Measurements from ENCODE around the gene ASAP3.

Gene ASAP3

DNA sequence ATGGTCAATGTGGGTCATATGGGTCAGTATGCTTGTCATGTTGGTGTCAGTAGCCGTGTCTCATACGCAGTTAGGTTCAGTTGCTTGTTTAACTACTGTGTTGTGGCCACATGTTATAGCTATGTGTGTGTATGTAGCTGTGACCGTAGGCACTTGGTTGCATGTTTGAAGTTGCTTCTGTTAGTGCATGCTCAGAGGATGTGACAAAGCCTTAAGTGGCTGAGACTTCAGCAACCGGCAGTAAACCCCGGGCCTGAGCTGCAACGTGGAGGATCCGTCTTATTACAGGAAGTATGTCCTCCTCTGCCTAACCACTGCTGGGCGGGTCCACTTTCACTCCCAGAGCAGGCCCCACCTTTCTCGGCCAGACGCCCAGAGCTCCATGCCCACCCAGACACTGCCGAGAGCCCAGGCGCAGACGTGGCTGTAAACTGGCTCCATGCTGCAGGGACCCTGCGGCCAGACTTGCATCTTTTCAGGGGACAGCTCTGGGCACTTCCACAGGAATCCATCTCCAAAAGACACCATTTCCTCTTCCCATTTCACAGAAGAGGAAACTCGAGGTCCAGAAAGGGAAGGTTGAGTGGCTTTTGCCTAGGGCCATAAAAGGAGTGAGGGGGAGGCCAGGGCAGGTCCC, 61.6 kb downstream of the ASAP3 start:
- DNase-seq: no peak

DNA sequence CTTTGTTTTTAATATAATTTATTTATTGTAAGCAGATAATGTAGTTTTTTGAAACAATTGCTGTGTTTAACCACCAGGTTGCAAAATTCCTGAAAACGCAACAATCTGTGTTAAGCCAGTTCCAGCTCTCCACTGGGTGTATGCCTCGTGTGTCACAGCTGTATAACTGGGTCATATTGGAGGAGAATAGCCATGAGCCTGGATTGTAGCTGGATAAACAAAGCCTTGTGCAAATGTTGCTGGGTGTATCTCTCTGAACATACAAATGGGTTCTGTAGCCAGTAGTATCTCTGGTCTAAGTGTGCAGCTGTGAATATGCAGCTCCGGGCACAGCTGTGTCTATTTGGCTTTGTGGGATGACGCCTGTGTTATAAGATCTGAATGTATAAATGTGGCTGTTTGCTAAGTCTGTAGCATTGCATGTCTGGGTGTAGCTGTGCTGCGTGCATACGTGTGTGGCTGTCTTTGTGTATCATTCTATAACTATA, 62.2 kb downstream of the ASAP3 start:
- no peak for DNase-seq

DNA sequence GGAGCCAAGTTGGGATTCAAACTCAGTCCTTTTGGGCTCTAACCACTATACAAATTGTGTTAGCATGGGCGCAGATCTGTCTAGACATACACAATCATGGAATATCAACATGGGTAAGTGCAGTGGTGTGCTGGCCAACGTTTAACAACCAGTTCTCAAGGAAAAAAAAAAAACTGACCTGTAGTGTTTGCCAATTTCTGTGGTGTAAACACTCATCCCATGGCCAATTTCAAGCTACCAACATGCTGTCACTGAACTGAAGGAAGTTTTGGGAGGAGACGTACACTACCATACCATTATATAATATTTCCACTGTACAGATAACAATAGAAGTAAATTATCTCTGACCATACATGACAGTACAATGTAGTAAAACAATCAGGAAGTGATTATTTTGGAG, 62.6 kb downstream of the ASAP3 start:
- DNase-seq: no peak

DNA sequence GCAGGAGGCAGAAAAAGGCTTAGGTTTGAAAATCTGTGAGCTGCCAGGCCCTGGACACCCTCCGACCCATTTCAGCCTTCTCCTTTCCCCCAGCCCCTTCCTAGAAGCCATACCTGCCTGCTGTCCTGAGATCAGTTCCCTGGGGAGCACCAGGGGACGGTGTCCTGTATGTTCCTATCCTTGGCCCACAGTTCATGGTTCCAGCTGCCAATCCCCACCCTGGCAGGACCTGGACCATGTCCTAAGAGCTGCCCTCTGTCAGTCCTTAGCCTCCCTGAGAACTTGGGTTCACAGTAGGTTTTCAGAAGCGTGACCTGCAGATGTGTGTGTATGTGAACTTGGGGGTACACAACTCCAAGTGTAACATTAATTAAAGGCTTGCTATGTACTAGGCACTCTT, 63.2 kb downstream of the ASAP3 start:
- DNase-seq: no peak

DNA sequence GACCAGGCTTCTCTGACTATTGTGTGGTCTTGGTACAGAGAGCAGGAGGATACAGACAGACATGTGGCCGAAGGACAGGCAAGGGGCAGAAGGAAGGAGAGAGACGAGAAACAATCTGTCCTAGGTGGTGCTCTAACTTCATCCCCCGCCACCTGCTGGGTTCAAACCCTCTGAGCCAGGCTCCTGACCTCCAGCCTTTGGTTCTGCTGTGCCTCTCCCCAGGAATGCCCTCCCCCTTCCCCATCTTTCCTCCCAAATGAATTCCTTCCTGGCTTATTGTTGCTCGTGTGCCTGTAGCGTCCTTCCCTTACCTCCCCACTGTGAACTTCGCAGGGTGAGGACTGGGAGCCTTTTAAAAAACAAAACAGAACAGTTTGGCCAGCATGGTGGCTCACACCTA, 64.8 kb downstream of the ASAP3 start:
- no peak for DNase-seq

DNA sequence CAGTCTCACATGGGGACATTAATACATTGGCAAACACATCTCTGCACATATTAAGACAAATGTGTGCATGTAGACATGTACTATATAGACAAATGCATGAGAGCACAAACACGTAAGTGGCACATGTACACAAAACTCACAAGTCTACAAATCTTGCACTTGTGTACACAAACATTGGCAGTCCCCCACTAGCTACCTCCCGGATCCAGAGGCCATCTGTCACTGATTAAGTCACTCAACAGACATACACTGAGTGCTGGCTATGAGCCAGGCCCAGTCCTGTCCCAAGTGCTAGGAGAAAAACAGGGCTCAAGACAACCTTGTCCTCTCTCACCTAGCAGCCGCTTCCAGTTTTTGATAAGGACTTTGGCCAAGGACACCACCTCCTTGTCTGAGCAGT, 66.4 kb downstream of the ASAP3 start:
- DNase-seq: no peak

DNA sequence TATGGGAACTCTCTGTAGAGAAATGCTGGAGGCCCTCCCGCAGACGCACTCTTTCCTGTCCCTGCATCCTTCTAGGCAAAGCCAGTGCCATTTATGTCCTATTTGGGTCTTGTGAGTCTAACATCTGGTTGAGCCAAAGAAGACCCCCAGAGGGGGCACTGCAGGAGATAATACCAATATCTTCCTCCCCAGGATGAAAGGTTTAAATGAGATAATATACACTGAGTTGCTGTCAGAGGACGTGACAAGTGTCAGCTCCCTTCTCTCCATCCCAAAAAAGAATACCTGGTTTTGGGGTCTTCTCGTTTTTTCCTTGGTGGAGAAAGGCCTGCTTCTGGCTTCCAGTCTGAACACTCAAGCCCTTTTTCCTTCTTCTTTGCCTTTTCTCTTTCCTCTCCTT, 67.0 kb downstream of the ASAP3 start:
- DNase-seq: no peak

DNA sequence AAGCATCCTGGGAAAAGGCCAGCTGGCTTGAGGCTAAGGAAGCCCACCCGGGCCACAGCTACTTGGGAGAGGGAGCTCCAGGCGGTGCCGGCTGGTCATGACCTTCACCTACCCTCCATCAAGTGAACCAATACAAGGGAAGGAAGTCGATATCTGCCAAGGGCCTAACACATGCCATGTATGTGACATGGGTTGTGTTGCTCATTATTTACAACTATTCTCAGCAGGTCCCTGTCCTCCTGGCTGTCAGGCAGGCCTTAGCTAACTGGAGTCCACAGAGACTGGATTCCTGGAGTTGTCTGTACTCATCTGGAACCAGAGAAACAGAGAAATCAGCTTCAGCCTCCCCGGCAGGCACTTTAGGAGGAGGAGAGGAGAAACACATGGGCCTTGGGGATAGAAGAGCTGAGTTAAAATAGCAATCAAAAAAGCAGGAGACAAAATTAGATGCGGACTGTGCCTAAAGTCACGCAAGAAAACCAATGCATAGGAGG, 75.1 kb downstream of the ASAP3 start:
- DNase-seq: no peak

DNA sequence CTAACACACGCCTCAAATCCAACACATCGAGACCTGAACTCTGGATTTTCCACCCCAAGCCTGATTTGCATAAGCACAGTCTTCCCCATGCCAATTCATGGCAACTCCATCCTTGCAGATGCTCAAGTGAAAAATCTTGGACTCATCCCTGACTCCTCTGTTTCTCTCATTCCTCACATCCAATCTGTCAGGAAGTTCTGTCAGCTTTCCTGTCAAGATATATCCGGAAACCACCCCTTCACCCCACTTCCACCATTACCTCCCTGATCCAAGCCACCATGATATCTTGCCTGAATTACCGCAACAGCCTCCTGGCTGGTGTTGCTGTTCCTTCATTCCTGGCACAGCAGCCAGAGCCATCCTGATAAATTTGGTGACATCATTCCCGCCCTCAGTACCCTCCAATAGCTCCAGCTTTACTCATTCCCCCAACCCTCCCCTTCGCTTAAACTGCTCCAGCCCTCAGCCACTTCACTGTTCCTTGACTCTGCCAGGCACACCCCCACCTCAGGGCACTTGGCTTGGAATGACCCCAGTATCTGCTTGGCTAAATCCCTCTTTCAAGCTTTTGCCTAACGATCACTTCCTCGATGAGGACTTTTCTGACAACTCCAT, 76.9 kb downstream of the ASAP3 start:
- no peak for DNase-seq

DNA sequence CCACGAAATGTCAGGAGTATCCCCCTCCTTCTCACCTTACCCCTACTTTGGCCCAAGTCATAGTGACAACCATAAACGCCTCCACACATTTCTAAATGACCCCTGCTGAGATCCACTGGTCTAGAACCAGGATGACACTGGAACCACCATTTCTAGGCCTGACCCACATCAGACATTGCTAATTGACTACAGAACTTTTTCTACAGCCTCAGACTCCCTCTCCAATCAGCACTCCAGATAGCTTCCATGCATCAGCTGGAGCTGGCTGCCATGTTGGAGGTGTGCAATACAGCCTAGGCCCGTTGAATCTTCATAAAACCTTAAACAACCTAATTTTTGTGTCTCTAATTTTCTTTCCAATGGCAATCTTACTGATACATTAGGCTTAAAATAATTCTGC, 78.0 kb downstream of the ASAP3 start:
- no peak for DNase-seq

DNA sequence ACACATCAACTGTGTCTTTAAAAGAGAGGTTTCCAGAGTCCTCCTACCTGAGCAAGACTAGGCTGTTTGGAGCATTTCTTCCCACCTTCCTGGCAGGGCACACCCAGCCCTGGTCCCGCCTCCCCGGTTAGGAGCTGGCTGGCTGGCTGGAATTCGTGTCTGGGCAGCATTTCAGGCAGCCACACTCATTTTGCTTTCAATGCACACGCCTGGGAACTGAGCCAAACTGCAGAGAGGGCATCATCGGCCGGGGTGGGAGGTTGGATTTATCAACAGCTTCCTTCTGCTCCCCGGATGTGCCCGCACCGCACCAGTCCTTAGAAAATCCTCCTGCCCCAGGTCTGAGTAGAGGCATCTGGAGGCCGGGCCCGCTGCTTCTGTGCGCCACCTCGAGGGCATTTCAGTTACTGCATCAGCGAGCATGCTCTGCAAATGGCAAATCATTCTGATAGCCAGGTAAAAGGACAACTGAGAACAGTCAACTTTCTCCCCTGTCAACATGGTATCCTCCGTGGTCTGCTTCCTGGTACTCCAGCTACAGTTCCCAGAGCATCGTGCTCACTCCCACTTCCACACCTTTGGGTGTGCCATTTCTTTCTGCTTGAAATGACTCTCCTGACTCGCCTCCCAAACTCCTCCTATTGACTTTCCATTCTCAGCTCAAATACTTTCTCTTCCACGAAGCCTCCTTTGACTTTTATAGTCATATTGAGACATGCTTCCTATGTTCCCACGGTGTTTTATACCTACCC, 80.1 kb downstream of the ASAP3 start:
- peak; percentile 76 for DNase-seq

DNA sequence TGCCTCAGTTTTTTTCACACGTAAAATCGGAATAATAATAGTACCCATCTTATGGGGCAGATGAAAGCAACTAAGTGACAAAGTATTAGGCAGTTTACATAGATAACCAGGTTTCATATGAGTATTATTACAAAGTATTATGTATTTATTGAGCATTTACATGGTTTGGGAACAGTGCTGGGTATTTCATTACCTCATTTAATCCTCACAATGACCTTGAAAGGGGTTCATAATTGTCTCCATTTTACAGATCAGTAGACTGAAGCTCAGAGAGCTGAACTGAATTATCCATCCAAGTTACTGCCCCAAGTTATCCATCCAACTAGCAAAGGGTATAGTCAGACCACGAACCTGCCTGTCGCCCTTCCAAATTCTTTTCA, 80.6 kb downstream of the ASAP3 start:
- no peak for DNase-seq

DNA sequence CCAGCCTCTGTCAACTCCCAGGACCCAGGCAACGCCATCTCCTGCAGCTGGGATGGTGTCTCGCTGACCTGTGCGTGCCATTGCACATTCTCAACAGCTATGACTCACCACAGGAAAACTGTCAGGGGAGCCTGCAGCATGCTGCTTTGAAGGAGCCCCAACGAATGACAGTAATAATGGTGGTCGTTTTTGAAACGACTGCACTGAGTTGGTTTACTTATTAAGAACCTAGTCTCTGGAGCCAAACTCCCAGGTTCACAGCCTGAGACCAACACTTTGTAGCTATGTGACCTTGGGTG, 81.0 kb downstream of the ASAP3 start:
- no peak for DNase-seq

DNA sequence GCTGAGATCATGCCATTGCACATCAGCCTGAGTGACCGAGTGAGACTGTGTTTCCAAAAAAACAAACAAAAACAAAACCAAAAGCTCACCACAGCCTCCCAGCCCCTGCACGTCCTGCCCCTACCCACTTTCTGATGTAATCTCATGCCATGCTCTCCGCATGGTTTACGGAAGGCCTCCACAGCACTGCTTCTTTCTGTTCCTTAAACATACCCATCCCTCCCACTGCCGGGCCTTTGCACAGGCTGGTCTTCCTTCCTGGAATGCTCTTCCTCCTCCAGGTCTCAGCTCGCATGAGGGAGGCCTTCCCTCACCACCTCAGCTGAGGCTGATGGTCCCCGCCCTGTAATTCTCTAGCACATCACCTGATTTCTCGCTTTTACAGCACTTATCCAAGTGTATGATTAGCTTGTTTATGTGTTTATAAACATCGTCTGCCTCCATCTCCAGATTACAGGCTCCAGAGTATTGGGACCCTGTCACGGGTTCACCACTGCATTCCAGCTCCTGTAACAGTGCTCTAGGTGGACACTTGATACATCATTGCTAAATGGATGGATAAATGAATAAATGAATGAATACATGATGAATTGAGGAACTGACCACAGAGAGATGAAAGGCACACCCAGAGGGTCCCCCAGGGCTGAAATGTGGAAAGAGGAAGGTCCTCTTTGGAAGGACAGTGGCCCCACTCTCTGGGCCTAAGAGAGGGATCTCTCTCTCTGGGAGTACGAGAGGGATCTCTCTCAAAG, 81.5 kb downstream of the ASAP3 start:
- DNase-seq: no peak

DNA sequence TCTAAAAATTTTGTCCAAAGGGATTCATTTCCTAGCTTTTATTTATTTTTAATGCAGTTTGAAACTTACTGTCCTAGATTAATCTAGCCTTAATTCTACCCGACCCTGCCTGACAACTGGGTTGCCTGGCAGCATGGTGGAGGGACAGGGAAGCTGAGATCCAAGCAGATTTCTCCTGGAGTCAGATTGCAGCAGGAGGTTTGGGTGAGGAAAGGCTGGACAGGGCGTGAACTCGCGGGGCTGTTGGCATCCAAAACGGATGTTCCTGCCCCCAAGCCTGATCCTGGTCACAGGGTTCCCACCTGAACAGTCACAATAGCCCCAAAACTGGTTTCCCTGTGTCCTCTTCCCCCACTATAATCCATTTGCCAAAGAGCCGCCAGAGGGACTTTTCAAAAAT, 82.7 kb downstream of the ASAP3 start:
- no peak for DNase-seq

DNA sequence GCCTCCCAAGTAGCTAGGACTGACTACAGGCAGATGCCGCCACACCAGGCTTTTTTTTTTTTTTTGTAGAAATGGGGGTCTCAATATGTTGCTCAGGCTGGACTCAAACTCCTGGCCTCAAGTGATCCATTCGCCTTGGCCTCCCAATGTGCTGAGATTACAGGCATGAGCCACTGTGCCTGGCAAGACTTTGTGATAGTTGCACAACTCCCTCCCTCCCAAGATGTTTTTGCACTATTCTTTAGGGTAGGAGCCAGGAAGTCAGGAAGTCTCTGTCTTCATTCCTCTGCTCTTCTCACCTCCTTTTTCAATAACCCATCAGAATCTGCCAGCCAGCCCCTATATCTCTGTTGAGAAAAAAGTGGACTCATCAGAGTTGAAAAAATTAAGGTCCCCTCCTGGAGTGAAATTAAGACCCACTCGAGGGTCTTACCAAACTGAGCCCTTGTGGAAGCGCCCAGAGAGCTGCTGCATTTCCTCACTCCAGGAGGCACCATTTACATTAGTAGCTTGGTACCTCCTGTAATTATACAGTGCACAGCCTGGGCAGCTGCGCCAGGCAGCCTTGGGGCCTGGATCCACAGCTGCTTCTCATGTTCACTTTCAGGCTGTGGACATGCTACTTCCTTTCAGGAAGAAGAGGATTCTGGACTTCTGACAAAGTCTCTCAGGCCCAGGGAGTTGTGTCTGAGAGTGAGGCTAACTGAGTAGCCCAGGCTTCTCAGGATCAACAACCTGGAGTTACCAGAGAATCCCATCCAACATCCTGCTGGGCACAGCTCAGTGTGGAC, 83.5 kb downstream of the ASAP3 start:
- no peak for DNase-seq

DNA sequence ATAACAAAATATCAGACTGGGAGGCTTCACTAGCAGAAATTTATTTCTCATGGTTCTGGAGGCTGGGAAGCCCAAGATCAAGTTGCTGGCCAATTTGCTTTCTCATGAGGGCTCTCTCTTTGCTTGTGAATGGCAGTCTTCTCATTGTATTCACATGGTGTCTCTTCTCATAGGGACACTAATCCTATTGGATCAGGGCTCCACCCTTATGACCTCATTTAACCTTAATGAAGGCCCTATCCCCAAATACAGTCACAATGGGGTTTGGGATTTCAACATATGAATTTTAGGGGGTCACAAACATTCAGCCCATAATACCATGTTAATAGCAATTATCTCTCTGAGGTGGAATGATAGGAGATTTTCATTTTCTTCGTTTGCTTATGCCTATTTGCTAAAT, 84.8 kb downstream of the ASAP3 start:
- DNase-seq: no peak

DNA sequence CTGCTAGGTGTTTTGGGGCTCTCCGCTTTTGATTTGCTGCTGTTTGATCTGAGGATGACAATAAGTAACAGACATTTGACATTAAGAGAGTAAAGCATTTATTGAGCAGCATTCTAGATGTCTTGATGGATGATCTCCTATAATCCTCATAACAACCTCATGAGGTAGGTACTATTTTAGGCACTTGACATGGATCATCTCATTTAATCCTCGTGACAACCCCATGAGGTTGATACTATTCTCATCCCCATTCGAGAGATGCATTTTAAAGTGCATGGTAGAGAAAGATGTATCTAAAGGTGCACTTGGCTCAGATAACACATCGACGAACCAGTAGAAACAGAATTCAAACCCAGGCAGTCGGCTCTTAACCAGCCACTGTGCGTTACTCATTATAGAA, 86.1 kb downstream of the ASAP3 start:
- DNase-seq: no peak

DNA sequence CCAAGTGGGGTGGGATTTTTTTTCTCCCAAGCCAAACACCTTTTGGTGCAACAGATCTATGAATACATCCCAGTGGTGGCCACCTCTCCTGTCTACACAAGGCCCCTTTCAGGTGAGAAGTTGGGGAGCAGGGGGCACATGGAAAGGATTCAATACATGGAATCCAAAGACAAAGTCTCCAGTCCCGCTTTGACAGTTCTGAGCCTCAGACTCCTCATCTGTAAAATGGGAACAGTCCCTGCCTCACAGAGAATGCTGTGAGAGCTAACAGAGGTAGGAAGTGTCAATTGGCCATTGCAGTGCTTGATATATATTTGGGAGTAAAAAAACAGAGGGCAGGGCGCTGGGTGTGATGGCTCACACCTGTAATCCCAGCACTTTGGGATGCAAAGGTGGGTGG, 87.6 kb downstream of the ASAP3 start:
- DNase-seq: no peak

DNA sequence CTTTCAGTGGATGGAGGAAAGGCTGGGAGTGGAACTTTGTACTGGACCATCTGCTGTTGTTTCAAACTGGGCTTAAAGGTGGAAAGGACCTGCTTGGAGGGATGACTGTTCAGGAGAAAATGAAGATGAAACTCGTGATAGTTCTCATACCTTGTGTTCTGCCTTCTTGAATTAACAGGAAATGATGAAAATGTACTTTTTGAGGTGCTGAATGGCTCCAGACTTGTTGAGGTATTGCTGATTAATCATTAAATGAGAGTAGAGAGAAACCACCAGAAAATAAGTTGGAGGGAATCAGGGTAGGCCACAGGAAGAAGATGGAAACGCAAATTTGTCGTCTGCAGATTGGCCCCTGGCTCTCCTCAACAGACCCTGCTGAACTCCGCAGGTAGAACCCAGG, 88.1 kb downstream of the ASAP3 start:
- no peak for DNase-seq

DNA sequence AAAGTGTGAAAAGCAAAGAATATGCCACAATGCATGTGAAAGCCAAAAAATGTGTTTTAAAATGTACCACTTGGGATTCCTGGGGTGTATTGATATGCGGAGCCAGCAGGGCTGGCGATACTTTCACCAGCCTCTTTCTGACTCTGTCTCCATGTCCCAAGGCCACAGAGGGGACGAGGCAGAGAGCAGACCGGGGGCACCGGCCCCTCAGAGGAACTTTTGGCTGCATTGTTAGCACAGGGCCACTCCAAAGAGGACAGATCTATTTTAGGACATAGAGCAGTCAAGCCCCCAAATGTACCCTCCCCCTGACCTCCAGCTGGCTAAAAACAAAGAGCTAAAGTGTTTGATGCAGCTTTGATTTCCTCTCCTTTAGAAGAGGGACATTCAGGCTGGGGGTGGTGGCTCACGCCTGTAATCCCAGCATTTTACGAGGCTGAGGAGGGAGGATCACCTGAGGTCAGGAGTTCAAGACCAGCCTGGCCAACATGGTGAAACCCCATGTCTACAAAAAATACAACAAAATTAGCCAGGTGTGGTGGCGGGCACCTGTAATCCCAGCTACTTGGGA, 88.7 kb downstream of the ASAP3 start:
- no peak for DNase-seq

DNA sequence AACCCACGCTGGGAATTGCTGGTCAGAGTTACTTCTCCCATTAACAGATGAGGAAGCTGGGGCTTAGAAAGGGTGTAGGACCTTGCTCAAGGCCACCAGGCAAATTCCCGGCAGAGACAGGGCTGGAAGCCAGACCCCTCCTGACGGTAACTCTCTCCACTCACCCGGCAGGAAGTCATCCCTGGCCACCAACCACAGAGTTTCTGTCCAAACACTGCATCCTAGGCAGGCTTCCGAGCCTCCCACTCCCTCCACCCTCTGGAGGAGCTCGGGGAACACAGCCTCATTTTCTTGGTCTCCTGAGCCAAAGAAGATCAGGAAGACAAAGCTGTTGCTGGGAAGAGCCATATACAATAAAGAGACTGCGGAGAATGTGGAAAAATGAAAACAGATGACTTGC, 89.3 kb downstream of the ASAP3 start:
- peak; percentile 23 for DNase-seq

DNA sequence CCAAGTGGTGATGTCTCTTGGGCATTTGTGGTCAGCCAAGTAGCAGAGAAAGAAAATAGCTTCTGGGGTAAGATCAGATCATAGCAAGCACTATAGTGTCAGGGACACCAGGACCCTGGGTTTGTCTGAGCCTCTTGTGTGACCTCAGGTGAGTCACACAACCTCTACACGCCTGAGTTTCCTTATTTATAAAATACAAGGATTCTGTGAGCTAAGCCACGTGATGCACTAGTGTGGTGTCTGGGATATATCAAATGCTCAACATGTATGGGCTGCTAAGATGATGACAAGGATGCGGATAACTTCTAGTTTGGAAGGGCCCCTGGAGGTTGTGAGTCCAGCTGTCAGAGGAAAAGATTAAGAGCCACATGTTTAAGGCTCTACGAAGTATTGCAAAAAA, 89.8 kb downstream of the ASAP3 start:
- no peak for DNase-seq

Measured in GOT3 (cell line).